ENCODE results near the gene SCP2D1.

DNA sequence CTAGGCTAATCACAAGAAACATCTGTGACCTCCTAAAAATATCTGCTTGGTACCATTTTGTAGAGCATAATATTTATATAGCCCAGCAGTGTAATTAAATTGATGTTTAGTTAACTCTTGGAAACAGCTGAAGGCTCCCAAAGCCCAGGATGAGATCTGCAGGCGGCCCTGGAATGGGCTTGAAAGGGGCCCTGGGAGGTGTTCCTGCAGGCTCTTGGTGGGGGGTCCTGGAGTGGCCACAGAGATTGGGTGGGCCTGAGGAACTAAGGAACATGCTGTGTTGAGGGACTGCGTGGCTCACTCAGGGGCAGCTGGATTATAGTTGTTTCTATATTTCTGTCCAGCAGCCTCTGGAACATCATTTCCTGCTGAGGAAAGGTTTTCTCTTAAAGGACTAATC lies 9.2 kb downstream of the SCP2D1 start:
- no peak for TF ChIP-seq MYC (IDR thresholded peaks at IDR 0.05; ENCODE audit: low read depth, low read length)
- no peak for TF ChIP-seq MYC (CRISPR knock-in tag; IDR thresholded peaks at IDR 0.05; ENCODE audit: borderline replicate concordance, low read depth)
- TF ChIP-seq, protein P1, sequence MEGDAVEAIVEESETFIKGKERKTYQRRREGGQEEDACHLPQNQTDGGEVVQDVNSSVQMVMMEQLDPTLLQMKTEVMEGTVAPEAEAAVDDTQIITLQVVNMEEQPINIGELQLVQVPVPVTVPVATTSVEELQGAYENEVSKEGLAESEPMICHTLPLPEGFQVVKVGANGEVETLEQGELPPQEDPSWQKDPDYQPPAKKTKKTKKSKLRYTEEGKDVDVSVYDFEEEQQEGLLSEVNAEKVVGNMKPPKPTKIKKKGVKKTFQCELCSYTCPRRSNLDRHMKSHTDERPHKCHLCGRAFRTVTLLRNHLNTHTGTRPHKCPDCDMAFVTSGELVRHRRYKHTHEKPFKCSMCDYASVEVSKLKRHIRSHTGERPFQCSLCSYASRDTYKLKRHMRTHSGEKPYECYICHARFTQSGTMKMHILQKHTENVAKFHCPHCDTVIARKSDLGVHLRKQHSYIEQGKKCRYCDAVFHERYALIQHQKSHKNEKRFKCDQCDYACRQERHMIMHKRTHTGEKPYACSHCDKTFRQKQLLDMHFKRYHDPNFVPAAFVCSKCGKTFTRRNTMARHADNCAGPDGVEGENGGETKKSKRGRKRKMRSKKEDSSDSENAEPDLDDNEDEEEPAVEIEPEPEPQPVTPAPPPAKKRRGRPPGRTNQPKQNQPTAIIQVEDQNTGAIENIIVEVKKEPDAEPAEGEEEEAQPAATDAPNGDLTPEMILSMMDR (IDR thresholded peaks at IDR 0.05 in 2 of 3, conservative IDR thresholded peaks at IDR 0.05 in 1 of 3; ENCODE audit: insufficient read depth in 2 of 3, low read depth in 1 of 3, low read length in 3 of 3), result no peak
- no peak for TF ChIP-seq SMARCE1 (IDR thresholded peaks at IDR 0.05)
- no peak for TF ChIP-seq POLR2H (tag; IDR thresholded peaks at IDR 0.05; ENCODE audit: low read depth)
- TF ChIP-seq TEAD1 (CRISPR knock-in tag; IDR thresholded peaks at IDR 0.05), result no peak
- TF ChIP-seq TCF7L2 (IDR thresholded peaks at IDR 0.05; ENCODE audit: low read depth, low read length), result no peak
- no peak for TF ChIP-seq JUN (IDR thresholded peaks at IDR 0.05; ENCODE audit: borderline replicate concordance, low read depth, low read length)
- TF ChIP-seq JUN (CRISPR knock-in tag; IDR thresholded peaks at IDR 0.05; ENCODE audit: borderline replicate concordance), result no peak
- TF ChIP-seq EZH2 (IDR thresholded peaks at IDR 0.05; ENCODE audit: borderline replicate concordance, low read depth, low read length), result no peak
- TF ChIP-seq ZNF224 (CRISPR knock-in tag; IDR thresholded peaks at IDR 0.05), result no peak

Measured in K562 (cell line).